Ishikawa (cell line): ENCODE results near the gene MYZAP.

Experiments
- CEBPB ChIP-seq: IDR thresholded peaks from 2 replicates; pipeline ENCODE4 v1.6.1; 2012
- CREB1 ChIP-seq: IDR thresholded peaks from 2 replicates; pipeline ENCODE4 v1.6.1; 2012; ENCODE audit warnings: low read depth
- EGR1 ChIP-seq: IDR thresholded peaks from 2 replicates; pipeline ENCODE4 v1.6.1; 2012
- EP300 ChIP-seq: IDR thresholded peaks from 2 replicates; pipeline ENCODE4 v1.6.1; 2012; ENCODE audit warnings: borderline replicate concordance
- FOXM1 ChIP-seq: IDR thresholded peaks from 2 replicates; pipeline ENCODE4 v1.6.1; 2012; ENCODE audit warnings: low read depth, borderline replicate concordance
- MAX ChIP-seq: IDR thresholded peaks from 2 replicates; pipeline ENCODE4 v1.6.1; 2012
- NFIC ChIP-seq: IDR thresholded peaks from 2 replicates; pipeline ENCODE4 v1.6.1; 2012
- RAD21 ChIP-seq: IDR thresholded peaks from 2 replicates; pipeline ENCODE4 v1.6.1; 2012; ENCODE audit warnings: low read depth
- REST ChIP-seq: IDR thresholded peaks from 2 replicates; pipeline ENCODE4 v1.6.1; 2012; ENCODE audit warnings: low read depth, mild to moderate bottlenecking
- TAF1 ChIP-seq: IDR thresholded peaks from 2 replicates; pipeline ENCODE4 v1.6.1; 2012; ENCODE audit warnings: low read depth, mild to moderate bottlenecking
- TCF12 ChIP-seq: IDR thresholded peaks from 2 replicates; pipeline ENCODE4 v1.6.1; 2012; ENCODE audit warnings: low read depth
- TEAD4 ChIP-seq: IDR thresholded peaks from 2 replicates; pipeline ENCODE4 v1.6.1; 2012
- USF1 ChIP-seq: IDR thresholded peaks from 2 replicates; pipeline ENCODE4 v1.6.1; 2012
- YY1 ChIP-seq: IDR thresholded peaks from 2 replicates; pipeline ENCODE4 v1.6.1; 2012; ENCODE audit warnings: low read depth
- ZBTB7A ChIP-seq: IDR thresholded peaks from 2 replicates; pipeline ENCODE4 v1.6.1; 2012; ENCODE audit warnings: low read depth

Gene MYZAP

GRCh38 chr15:57609805-57610529, 18.3 kb downstream of the MYZAP start:
- no peak for TF ChIP-seq NFIC

GRCh38 chr15:57611123-57611522, 19.4 kb downstream of the MYZAP start:
- TF ChIP-seq TAF1: no peak
- TF ChIP-seq ZBTB7A: no peak
- no peak for TF ChIP-seq USF1
- TF ChIP-seq EP300: no peak
- no peak for TF ChIP-seq MAX
- TF ChIP-seq REST: no peak
- TF ChIP-seq RAD21: no peak
- TF ChIP-seq CREB1: no peak
- no peak for TF ChIP-seq YY1
- no peak for TF ChIP-seq FOXM1
- no peak for TF ChIP-seq EGR1
- TF ChIP-seq NFIC: no peak
- no peak for TF ChIP-seq CEBPB
- no peak for TF ChIP-seq TEAD4

GRCh38 chr15:57611938-57612337, 20.2 kb downstream of the MYZAP start:
- TF ChIP-seq USF1: no peak
- TF ChIP-seq NFIC: no peak
- TF ChIP-seq CEBPB: no peak
- TF ChIP-seq TEAD4: peak; percentile 47; the same call in 1 of the 2 replicates
- TF ChIP-seq YY1: no peak
- TF ChIP-seq REST: no peak
- TF ChIP-seq EGR1: no peak
- TF ChIP-seq RAD21: peak; percentile 77
- TF ChIP-seq CREB1: no peak

- TF ChIP-seq TEAD4: no peak
- no peak for TF ChIP-seq FOXM1
- TF ChIP-seq ZBTB7A: no peak
- TF ChIP-seq REST: no peak
- no peak for TF ChIP-seq RAD21
- no peak for TF ChIP-seq MAX
- TF ChIP-seq TAF1: no peak
Observed at GRCh38 chr15:57614241-57614640, 22.5 kb downstream of the MYZAP start.

- TF ChIP-seq USF1: no peak
- no peak for TF ChIP-seq CEBPB
- TF ChIP-seq MAX: no peak
- TF ChIP-seq NFIC: no peak
- TF ChIP-seq EP300: no peak
- TF ChIP-seq TCF12: no peak
- no peak for TF ChIP-seq TEAD4
- no peak for TF ChIP-seq CREB1
- no peak for TF ChIP-seq ZBTB7A
- no peak for TF ChIP-seq FOXM1
- no peak for TF ChIP-seq RAD21
- TF ChIP-seq EGR1: no peak
- no peak for TF ChIP-seq YY1
- TF ChIP-seq REST: no peak
- TF ChIP-seq TAF1: no peak
Observed at GRCh38 chr15:57618325-57618724, 26.6 kb downstream of the MYZAP start.
